ENCODE measurements around the gene PCDH9. TPM values are rescaled to one million over a fixed set of nuclear protein-coding genes. Genes with fewer than 3 reads are reported as not detected.

Gene PCDH9
- total RNA-seq, 1 experiment from 2014 or later, result 5.8 TPM

DNA sequence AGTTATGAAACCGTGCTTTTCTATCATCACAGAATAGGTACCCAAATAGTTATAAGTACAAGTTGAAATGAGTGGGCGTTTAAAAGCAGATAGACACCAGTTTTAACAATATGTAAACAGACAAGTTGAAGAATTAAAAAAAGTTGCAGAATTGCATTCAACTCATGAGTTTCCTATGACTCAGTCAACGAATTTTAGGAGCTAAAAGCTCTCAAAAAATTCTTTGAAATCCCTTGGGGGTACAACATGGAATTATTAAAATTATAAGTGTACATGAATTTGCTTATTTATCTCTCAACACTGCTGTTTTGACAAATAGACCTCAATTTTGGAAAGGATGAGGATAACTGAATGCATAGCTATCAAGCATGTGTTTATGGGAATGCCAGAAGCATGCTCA is 693.4 kb downstream of the PCDH9 start:
- no peak overlapping the region for H3K27ac ChIP-seq (ENCODE audit: low read depth, low read length, poor library complexity, severe bottlenecking)
- no peaks in the 10 kb centered on the region for H3K4me1 ChIP-seq (ENCODE audit: insufficient read depth, low read length, poor library complexity, severe bottlenecking)
- TF ChIP-seq, protein P1, sequence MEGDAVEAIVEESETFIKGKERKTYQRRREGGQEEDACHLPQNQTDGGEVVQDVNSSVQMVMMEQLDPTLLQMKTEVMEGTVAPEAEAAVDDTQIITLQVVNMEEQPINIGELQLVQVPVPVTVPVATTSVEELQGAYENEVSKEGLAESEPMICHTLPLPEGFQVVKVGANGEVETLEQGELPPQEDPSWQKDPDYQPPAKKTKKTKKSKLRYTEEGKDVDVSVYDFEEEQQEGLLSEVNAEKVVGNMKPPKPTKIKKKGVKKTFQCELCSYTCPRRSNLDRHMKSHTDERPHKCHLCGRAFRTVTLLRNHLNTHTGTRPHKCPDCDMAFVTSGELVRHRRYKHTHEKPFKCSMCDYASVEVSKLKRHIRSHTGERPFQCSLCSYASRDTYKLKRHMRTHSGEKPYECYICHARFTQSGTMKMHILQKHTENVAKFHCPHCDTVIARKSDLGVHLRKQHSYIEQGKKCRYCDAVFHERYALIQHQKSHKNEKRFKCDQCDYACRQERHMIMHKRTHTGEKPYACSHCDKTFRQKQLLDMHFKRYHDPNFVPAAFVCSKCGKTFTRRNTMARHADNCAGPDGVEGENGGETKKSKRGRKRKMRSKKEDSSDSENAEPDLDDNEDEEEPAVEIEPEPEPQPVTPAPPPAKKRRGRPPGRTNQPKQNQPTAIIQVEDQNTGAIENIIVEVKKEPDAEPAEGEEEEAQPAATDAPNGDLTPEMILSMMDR (conservative IDR thresholded peaks at IDR 0.05; ENCODE audit: low read depth, low read length), result no peak
- TF ChIP-seq EZH2 (IDR thresholded peaks at IDR 0.05; ENCODE audit: borderline replicate concordance, low read depth, low read length, poor library complexity, severe bottlenecking), result no peak
- ChIA-PET POLR2A (ENCODE audit: low non-redundant PET) (no interaction called here), CTCF (no interaction called here)
- peaks cover 8% of the 10 kb centered on the region for H3K27me3 ChIP-seq (replicated peaks; ENCODE audit: insufficient read depth, low read depth, low read length, poor library complexity)
- H3K4me3 ChIP-seq (ENCODE audit: low read depth, low read length, poor library complexity, severe bottlenecking), result no peak overlapping the region
- no peaks in the 10 kb centered on the region for H3K36me3 ChIP-seq (ENCODE audit: insufficient read depth, low read length, poor library complexity, severe bottlenecking)
- intact Hi-C loops (cut with micrococcal nuclease; ENCODE audit: unreplicated experiment), result no loop called here
- BruUV-seq (replicated peaks), result no TSS peak
- no peak for DNase-seq (ENCODE audit: low spot score)
- H3K9me3 ChIP-seq (ENCODE audit: low read depth, low read length, poor library complexity, severe bottlenecking), result no peaks in the 10 kb centered on the region

DNA sequence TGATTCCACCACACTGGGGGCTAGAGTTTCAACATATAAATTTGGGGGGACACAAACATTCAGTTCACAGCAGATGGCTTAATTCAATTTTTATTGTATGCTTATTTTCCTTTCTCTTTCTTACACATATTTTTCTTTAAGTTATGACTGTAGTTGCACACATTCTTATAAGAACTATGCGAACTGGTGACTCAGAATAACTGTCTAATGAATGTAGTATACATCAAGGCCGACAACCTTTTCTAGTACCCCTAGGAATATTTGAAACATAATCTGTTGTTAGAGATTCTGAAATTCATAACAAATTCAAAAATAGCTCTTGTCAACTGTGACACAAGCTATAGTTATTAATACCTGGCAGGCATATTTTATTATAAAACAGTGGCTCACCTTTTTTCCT is 695.6 kb downstream of the PCDH9 start:
- Histone ChIP-seq H3K27ac (ENCODE audit: low read depth, low read length, poor library complexity, severe bottlenecking) (no peak overlapping the region), H3K27me3 (replicated peaks; ENCODE audit: insufficient read depth, low read depth, low read length, poor library complexity) (peaks cover 12% of the 10 kb centered on the region), H3K4me3 (ENCODE audit: low read depth, low read length, poor library complexity, severe bottlenecking) (no peak overlapping the region), H3K9me3 (ENCODE audit: low read depth, low read length, poor library complexity, severe bottlenecking) (no peaks in the 10 kb centered on the region), H3K36me3 (ENCODE audit: insufficient read depth, low read length, poor library complexity, severe bottlenecking) (no peaks in the 10 kb centered on the region), H3K4me1 (ENCODE audit: insufficient read depth, low read length, poor library complexity, severe bottlenecking) (no peaks in the 10 kb centered on the region)
- intact Hi-C loops (cut with micrococcal nuclease; ENCODE audit: unreplicated experiment), result no loop called here
- no peak for DNase-seq (ENCODE audit: low spot score)
- no TSS peak for BruUV-seq (replicated peaks)
- CTCF ChIA-PET, result no interaction called here
- POLR2A ChIA-PET (ENCODE audit: low non-redundant PET), result no interaction called here
- TF ChIP-seq, protein P1 (conservative IDR thresholded peaks at IDR 0.05; ENCODE audit: low read depth, low read length), result no peak
- no peak for TF ChIP-seq EZH2 (IDR thresholded peaks at IDR 0.05; ENCODE audit: borderline replicate concordance, low read depth, low read length, poor library complexity, severe bottlenecking)

DNA sequence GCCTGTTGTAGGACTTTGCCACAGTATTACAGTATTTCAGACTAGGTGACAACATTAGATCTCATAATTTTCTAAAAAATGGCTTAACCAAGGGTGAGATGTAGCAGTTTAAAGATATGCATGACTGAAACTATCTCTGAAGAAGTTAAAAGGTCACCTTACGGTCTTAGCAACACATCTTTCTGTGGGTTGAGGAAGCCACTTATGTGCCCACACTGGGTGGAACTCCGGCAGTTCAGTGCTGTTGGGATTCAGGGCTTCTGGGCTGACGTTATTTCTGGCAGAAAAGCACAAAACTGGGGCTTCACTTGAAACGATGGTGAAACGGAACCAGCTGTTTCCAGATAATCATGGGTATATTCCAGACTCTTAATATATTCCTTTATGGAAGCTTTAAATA is 697.3 kb downstream of the PCDH9 start:
- CTCF ChIA-PET, result no interaction called here
- Histone ChIP-seq H3K9me3 (ENCODE audit: low read depth, low read length, poor library complexity, severe bottlenecking) (no peaks in the 10 kb centered on the region), H3K27me3 (replicated peaks; ENCODE audit: insufficient read depth, low read depth, low read length, poor library complexity) (peaks cover 14% of the 10 kb centered on the region), H3K36me3 (ENCODE audit: insufficient read depth, low read length, poor library complexity, severe bottlenecking) (no peaks in the 10 kb centered on the region), H3K4me1 (ENCODE audit: insufficient read depth, low read length, poor library complexity, severe bottlenecking) (no peaks in the 10 kb centered on the region), H3K27ac (ENCODE audit: low read depth, low read length, poor library complexity, severe bottlenecking) (no peak overlapping the region), H3K4me3 (ENCODE audit: low read depth, low read length, poor library complexity, severe bottlenecking) (no peak overlapping the region)
- TF ChIP-seq EZH2 (IDR thresholded peaks at IDR 0.05; ENCODE audit: borderline replicate concordance, low read depth, low read length, poor library complexity, severe bottlenecking), result no peak
- TF ChIP-seq, protein P1 (conservative IDR thresholded peaks at IDR 0.05; ENCODE audit: low read depth, low read length), result no peak
- no peak for DNase-seq (ENCODE audit: low spot score)
- intact Hi-C loops (cut with micrococcal nuclease; ENCODE audit: unreplicated experiment), result no loop called here
- BruUV-seq (replicated peaks), result no TSS peak
- POLR2A ChIA-PET (ENCODE audit: low non-redundant PET), result no interaction called here

Data from A673 (cell line).